ENCODE results near the gene ARVCF.

The ARVCF gene

GRCh38 chr22:19971276-19972124 is 45.1 kb downstream of the ARVCF start:
- no peak for FAIRE-seq

DNA sequence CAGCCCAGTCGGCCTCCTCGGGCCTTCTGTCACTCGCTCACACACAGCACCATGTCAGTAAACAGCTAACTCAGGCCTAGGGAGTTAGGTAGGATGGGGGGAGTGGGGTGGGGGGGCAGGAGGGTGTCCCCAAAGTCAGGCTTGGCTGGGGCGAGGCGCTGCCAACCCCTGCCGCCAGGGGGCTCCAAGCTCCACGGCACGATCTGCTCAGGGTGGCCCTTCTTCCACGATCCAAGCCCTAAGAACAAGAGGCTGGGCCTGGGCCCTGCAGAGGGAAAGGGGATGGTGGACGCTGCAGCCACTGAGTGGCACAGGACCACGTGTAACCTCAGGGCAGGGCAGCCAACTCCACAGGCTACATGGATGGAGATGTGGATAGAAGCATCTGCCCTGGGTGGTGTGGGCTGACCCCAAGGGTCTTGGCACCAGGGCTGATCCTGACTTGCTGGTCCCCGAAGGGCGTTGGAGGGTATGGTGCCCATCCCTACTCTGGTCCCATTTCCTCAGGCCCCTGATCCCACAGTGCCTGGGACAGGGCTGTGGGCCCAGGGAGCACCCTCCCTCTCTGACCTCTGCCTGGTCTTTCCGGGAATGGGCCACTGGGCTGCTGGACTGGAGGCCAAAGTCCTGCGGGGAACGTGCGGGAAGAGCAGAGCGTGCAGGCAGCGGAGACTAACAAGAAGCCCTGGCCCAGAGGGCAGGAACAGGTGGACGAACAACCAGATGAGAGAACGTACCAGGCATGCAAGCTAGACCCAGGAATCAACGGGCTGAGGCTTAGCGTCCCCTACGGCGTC is 45.9 kb downstream of the ARVCF start:
- no peak for FAIRE-seq

GRCh38 chr22:19970031-19970478 is 46.6 kb downstream of the ARVCF start:
- no peak for FAIRE-seq

- FAIRE-seq, result no peak
Measured at GRCh38 chr22:19969141-19969928, 47.3 kb downstream of the ARVCF start.

- no peak for FAIRE-seq
Measured at GRCh38 chr22:19968450-19968891, 48.2 kb downstream of the ARVCF start.

- no peak for FAIRE-seq
Measured at GRCh38 chr22:19967850-19968449, 48.7 kb downstream of the ARVCF start.

DNA sequence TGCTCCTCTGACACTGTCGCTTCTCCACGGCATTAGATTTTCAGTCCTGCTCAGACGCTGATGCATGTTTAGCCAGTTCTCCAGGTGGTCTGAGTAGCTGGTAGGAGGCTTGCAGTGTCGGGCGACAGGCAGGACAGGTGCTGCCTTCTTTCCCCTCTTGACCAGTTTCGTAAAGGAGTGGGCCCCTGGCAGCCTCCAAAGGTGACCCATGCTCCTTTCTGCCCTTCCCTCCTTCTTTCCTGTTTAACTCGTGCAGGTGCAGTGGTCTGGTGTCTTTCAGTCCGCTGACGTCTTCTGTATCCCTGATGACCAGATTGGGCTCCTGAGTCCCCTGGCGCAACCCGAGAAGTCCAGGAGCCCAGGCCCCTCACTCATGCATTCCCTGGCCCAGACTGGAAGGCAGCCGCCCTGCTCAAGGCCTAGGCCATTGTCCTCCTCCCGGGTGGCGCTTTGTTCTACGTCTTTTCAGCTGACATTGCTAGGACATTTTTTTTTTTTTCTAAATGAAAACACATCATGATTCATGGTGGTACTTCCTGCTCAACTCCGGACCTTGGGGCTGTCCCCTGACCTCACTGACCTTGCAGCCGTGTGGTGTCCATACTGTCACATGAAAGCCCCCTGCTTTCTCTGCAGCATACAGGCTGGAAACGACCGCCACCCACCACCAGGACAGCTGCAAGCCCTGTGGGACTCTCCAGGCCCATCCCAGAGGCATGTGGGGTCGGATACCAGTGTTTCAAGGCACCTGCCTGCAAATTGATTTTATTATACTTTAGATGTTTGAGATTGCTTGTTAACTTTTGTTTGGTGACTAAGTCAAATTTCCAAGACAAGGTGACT is 49.5 kb downstream of the ARVCF start:
- no peak for FAIRE-seq

- no peak for FAIRE-seq
Measured at GRCh38 chr22:19965771-19966709, 50.6 kb downstream of the ARVCF start.

- no peak for FAIRE-seq
Measured at GRCh38 chr22:19964701-19965386, 51.8 kb downstream of the ARVCF start.

- no peak for FAIRE-seq
Measured at GRCh38 chr22:19963863-19964642, 52.6 kb downstream of the ARVCF start.

GRCh38 chr22:19962909-19963806 is 53.5 kb downstream of the ARVCF start:
- FAIRE-seq, result no peak

DNA sequence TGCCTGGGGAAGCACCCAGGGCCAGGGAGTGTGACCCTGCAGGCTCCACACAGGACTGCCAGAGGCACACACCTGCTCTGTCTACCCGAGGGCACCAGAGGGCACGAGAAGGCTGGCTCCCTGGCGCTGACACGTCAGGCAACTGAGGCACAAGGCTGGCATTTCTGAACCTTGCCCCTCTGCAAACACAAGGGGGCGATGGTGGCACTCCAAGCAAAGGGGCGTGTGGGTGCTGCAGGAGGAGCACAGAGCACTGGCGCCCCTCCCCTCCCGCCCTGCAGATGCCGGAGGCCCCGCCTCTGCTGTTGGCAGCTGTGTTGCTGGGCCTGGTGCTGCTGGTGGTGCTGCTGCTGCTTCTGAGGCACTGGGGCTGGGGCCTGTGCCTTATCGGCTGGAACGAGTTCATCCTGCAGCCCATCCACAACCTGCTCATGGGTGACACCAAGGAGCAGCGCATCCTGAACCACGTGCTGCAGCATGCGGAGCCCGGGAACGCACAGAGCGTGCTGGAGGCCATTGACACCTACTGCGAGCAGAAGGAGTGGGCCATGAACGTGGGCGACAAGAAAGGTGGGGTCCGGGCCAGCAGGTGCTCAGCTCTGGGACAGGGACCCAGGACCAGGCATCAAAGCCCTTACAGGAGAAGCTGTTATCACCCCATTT is 54.2 kb downstream of the ARVCF start:
- no peak for FAIRE-seq

- no peak for FAIRE-seq
Measured at GRCh38 chr22:19961868-19962245, 54.8 kb downstream of the ARVCF start.

DNA sequence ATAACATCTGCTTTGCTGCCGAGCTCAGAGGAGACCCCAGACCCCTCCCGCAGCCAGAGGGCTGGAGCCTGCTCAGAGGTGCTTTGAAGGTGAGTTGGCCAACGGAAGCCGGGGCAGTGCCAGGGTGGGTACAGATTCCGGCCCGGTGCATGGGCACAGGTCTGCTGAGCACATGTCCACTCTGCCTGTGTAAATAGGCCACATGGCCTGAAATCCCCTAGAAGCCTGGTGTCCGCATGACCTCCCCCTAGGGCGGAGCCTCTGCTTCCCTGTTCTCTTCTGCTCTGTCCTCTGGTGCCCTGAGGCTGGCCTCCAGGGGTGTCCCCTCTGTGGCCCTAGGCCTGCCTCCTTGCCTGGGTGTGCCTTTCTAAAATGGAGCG is 55.4 kb downstream of the ARVCF start:
- no peak for FAIRE-seq

GRCh38 chr22:19960491-19961200 is 56.0 kb downstream of the ARVCF start:
- FAIRE-seq, result no peak

DNA sequence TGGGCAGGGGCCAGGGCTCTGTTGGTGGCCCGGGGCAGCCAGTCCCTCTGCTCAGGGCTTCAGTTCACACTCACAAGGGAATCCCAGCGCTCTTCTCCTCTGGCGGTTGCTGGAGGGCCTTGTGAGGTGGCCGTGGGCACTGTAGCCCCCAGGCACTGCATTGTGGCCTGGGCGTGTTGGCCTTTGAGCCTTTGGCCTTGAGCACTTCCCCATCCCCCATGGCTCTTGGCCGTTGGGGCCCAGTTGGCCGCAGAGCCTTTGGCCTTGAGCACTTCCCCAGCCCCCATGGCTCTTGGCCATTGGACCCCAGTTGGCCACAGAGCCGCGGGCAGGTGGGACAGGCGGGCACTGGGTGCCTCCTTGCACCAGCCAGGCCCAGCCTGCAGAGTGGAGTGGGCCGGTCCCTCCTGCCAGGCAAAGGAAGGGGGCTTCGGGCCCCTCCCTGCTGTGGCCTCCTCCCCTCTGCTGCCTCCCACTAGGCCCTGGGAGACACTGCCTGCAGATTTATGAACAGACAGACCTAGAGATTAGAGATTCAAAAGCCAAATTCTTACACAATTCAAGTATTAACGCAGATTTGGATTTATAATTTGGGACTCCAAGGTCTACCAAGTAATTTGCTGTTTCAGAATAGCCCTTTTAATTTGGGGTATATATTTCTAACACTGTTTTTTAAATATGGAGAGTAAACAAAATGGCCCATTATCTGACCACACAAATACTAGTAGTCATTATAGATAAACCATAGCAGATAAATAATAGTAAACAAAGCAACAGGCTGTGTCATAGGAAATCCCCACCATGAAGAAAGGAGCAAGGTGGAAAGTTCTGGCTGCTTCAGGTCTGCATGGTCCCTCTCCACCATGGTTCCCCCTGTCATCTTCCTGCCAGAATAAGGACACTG is 56.8 kb downstream of the ARVCF start:
- FAIRE-seq, result no peak
